Mesendoderm (in vitro differentiated cells): ENCODE results near the gene CARD14.
"Not testable (repeated sequence)": the region's sequence is repeated elsewhere in the genome, so short reads cannot be mapped to it uniquely, and the experiment has no call there.

Source experiments
- DNase-seq: peaks from one replicate; pipeline ENCODE4 v3.0.0; 2013
- H2AK5ac ChIP-seq: 2 replicates; pipeline ENCODE4 v1.6.1; 2013; ENCODE audit warnings: low read length, inconsistent platforms
- H2BK120ac ChIP-seq: 2 replicates; pipeline ENCODE4 v1.6.1; 2013; ENCODE audit warnings: low read depth, mild to moderate bottlenecking, low read length, moderate library complexity, mixed read lengths
- H2BK15ac ChIP-seq: replicated peaks from 2 replicates; pipeline ENCODE4 v1.6.1; 2013; ENCODE audit warnings: low read depth, mild to moderate bottlenecking, moderate library complexity
- H2BK5ac ChIP-seq: 2 replicates; pipeline ENCODE4 v1.6.1; 2013; ENCODE audit warnings: low read length, inconsistent platforms
- H3K18ac ChIP-seq: 2 replicates; pipeline ENCODE4 v1.6.1; 2013; ENCODE audit warnings: mild to moderate bottlenecking, low read length, mixed read lengths
- H3K23ac ChIP-seq: one replicate; pipeline ENCODE4 v1.6.1; 2013; ENCODE audit warnings: low read length
- H3K27ac ChIP-seq: 2 replicates; pipeline ENCODE4 v1.5.1; 2013; ENCODE audit warnings: low read depth, mild to moderate bottlenecking, inconsistent platforms, low read length, moderate library complexity
- H3K27me3 ChIP-seq: 2 replicates; pipeline ENCODE4 v1.6.1; 2013; ENCODE audit warnings: low read length, control low read depth, mild to moderate bottlenecking, inconsistent platforms; ENCODE audit not compliant: insufficient read depth, poor library complexity
- H3K36me3 ChIP-seq: 2 replicates; pipeline ENCODE4 v1.6.1; 2013; ENCODE audit warnings: low read length, inconsistent platforms; ENCODE audit not compliant: control insufficient read depth, insufficient read depth
- H3K4ac ChIP-seq: one replicate; pipeline ENCODE4 v1.6.1; 2013; ENCODE audit warnings: low read depth, mild to moderate bottlenecking, low read length, moderate library complexity
- H3K4me1 ChIP-seq: 2 replicates; pipeline ENCODE4 v1.6.1; 2013; ENCODE audit warnings: low read depth, low read length, inconsistent platforms; ENCODE audit not compliant: control insufficient read depth
- H3K4me2 ChIP-seq: 2 replicates; pipeline ENCODE4 v1.6.1; 2013; ENCODE audit warnings: low read length
- H3K4me3 ChIP-seq: 2 replicates; pipeline ENCODE4 v1.5.1; 2013; ENCODE audit warnings: mild to moderate bottlenecking, low read length
- H3K56ac ChIP-seq: one replicate; pipeline ENCODE4 v1.6.1; 2013; ENCODE audit warnings: low read length
- H3K79me1 ChIP-seq: 2 replicates; pipeline ENCODE4 v1.6.1; 2013; ENCODE audit warnings: low read length, inconsistent platforms
- H3K79me2 ChIP-seq: 2 replicates; pipeline ENCODE4 v1.6.1; 2013; ENCODE audit warnings: mild to moderate bottlenecking, low read length; ENCODE audit not compliant: control insufficient read depth, insufficient read depth
- H3K9ac ChIP-seq: 2 replicates; pipeline ENCODE4 v1.6.1; 2013; ENCODE audit warnings: low read length, inconsistent platforms
- H4K5ac ChIP-seq: one replicate; pipeline ENCODE4 v1.6.1; 2013; ENCODE audit warnings: low read length
- H4K8ac ChIP-seq: one replicate; pipeline ENCODE4 v1.6.1; 2013; ENCODE audit warnings: low read depth, mild to moderate bottlenecking, control low read depth, low read length, moderate library complexity
- WGBS: extraction: QIAGEN DNeasy Blood & Tissue Kit; methylation state at CpG from one replicate; pipeline ENCODE4 v1.1.7; 2013; ENCODE audit warnings: low lambda C conversion rate, missing lambda C conversion rate; ENCODE audit not compliant: insufficient coverage; ENCODE audit errors: extremely low coverage; 5-methylcytosine and 5-hydroxymethylcytosine counted together

Gene CARD14

GRCh38 chr17:80236911-80237310 lies 67.1 kb downstream of the CARD14 start:
- Histone ChIP-seq H3K56ac (no peak overlapping the region), H3K23ac (no peak overlapping the region), H3K18ac (no peak overlapping the region), H3K4me1 (no peaks in the 10 kb centered on the region), H3K36me3 (peaks cover 4% of the 10 kb centered on the region), H3K79me1 (no peaks in the 10 kb centered on the region), H2AK5ac (no peak overlapping the region), H3K27ac (no peak overlapping the region), H2BK15ac (no peak overlapping the region), H3K9ac (no peak overlapping the region), H4K5ac (no peak overlapping the region), H2BK5ac (no peak overlapping the region), H3K4ac (no peak overlapping the region), H2BK120ac (no peak overlapping the region), H3K4me3 (no peak overlapping the region), H3K27me3 (no peaks in the 10 kb centered on the region), H3K4me2 (no peak overlapping the region), H4K8ac (no peak overlapping the region), H3K79me2 (no peaks in the 10 kb centered on the region)
- no peak for DNase-seq
- no CpG with 5 or more reads among the region's 17 CpGs for WGBS

- Histone ChIP-seq H3K27me3 (no peaks in the 10 kb centered on the region), H2BK15ac (no peak overlapping the region), H3K4me2 (no peak overlapping the region), H3K4me1 (no peaks in the 10 kb centered on the region), H3K36me3 (peaks cover 4% of the 10 kb centered on the region), H3K4ac (no peak overlapping the region), H3K79me2 (no peaks in the 10 kb centered on the region), H3K27ac (no peak overlapping the region), H2BK120ac (no peak overlapping the region), H4K5ac (no peak overlapping the region), H3K9ac (no peak overlapping the region), H3K56ac (no peak overlapping the region), H2AK5ac (no peak overlapping the region), H2BK5ac (no peak overlapping the region), H3K79me1 (no peaks in the 10 kb centered on the region), H4K8ac (no peak overlapping the region), H3K23ac (no peak overlapping the region), H3K4me3 (no peak overlapping the region), H3K18ac (no peak overlapping the region)
- WGBS = no CpG with 5 or more reads among the region's 10 CpGs
- no peak for DNase-seq
These were observed 67.6 kb downstream of the CARD14 start for GRCh38 chr17:80237386-80237785.

DNA sequence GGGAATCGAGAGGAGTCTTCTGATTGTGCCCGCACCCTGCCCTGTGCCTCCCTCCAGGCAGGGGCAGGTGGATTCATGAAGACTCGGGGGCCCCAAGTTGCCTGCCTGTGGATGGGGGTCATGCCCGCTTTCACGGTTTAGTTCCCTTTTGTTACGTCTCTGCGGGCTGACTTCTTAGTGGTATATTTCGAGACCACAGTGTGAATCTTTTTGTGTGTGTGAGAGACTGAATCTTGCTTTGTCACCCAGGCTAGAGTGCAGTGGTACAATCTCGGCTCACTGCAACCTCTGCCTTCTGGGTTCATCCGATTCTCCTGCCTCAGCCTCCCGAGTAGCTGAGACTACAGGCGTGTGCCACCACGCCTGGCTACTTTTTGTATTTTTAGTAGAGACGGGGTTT lies 72.7 kb downstream of the CARD14 start:
- Histone ChIP-seq H4K8ac (no peak overlapping the region), H3K27ac (no peak overlapping the region), H3K79me1 (no peaks in the 10 kb centered on the region), H3K4me3 (no peak overlapping the region), H3K4me2 (no peak overlapping the region), H3K23ac (no peak overlapping the region), H3K79me2 (no peaks in the 10 kb centered on the region), H3K9ac (no peak overlapping the region), H2BK120ac (no peak overlapping the region), H2BK15ac (no peak overlapping the region), H3K27me3 (no peaks in the 10 kb centered on the region), H2BK5ac (no peak overlapping the region), H3K36me3 (peaks cover 4% of the 10 kb centered on the region), H3K4me1 (no peaks in the 10 kb centered on the region), H3K56ac (no peak overlapping the region), H3K18ac (no peak overlapping the region), H4K5ac (no peak overlapping the region), H3K4ac (no peak overlapping the region), H2AK5ac (no peak overlapping the region)
- no peak for DNase-seq
- WGBS = no CpG with 5 or more reads among the region's 14 CpGs

DNA sequence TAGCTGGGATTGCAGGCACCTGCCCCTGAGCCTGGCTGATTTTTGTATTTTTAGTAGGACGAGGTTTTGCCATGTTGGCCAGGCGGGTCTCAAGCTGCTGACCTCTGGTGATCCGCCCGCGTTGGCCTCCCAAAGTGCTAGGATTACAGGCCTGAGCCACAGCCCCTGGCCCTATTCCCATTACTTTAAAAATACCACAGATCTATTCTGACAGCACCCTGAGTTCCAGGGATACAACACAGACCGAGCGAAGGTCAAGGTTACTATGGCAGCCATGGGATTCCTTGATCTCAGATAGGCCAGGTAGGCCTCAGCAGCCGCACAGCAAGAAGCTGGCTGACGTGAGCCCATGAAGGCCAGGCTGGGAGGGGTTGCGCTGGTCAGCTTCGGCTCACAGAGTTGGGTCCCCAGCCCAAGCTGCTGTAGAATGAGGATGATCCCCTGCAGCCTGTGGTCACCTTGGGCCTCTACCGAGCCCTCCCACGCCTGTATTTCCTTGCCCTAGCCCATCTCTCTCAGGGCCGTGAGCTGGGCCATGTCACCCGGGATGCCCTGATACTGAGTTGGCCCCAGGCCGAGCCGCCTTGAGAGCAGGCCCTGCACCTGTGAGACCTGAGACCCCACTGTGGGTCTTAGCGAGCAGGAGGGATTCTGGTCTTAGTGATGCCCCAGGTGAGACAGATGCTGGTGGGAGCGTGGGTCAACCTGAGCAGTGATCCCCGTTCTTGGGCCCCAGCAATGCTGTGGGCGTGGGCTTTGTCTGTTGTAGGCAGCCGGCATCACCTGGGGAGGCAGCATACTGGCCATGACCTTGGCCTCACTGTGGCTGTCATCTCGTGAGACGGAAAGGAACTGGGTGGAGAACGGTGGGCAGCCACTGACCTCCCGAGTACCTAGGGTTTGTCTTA lies 74.0 kb downstream of the CARD14 start:
- no CpG with 5 or more reads among the region's 26 CpGs for whole genome bisulfite sequencing

GRCh38 chr17:80244448-80244847 lies 74.6 kb downstream of the CARD14 start:
- H3K27me3 ChIP-seq, H2AK5ac ChIP-seq, H3K79me2 ChIP-seq, H4K8ac ChIP-seq, H4K5ac ChIP-seq, H2BK15ac ChIP-seq, H3K4ac ChIP-seq, H3K36me3 ChIP-seq, H2BK5ac ChIP-seq, H3K56ac ChIP-seq, H3K27ac ChIP-seq, H3K4me3 ChIP-seq, H3K9ac ChIP-seq, H3K79me1 ChIP-seq, H3K18ac ChIP-seq, H2BK120ac ChIP-seq, H3K4me1 ChIP-seq, H3K4me2 ChIP-seq, H3K23ac ChIP-seq, DNase-seq: not testable (repeated sequence)
- no CpG with 5 or more reads among the region's 6 CpGs for WGBS

More for the DNA sequence above, 74.0 kb downstream of the CARD14 start:
- H2BK120ac ChIP-seq = no peak overlapping the region
- no peak overlapping the region for H3K23ac ChIP-seq
- H4K8ac ChIP-seq = no peak overlapping the region
- no peaks in the 10 kb centered on the region for H3K4me1 ChIP-seq
- H3K27ac ChIP-seq = no peak overlapping the region
- no peak overlapping the region for H4K5ac ChIP-seq
- no peaks in the 10 kb centered on the region for H3K79me2 ChIP-seq
- no peaks in the 10 kb centered on the region for H3K36me3 ChIP-seq
- no peak overlapping the region for H2BK15ac ChIP-seq
- no peak overlapping the region for H3K18ac ChIP-seq
- H3K9ac ChIP-seq = no peak overlapping the region
- no peaks in the 10 kb centered on the region for H3K79me1 ChIP-seq
- H3K4me3 ChIP-seq = no peak overlapping the region
- no peak overlapping the region for H3K4me2 ChIP-seq
- no peaks in the 10 kb centered on the region for H3K27me3 ChIP-seq
- no peak overlapping the region for H3K4ac ChIP-seq
- H2AK5ac ChIP-seq = no peak overlapping the region
- H3K56ac ChIP-seq = no peak overlapping the region
- H2BK5ac ChIP-seq = no peak overlapping the region
- DNase-seq = no peak
